Inflammatory macrophage treated with lipopolysaccharide for 1 hour (primary cell): ENCODE data around the gene COL27A1.

Experiments used
- DNase-seq, 2 donors: peaks; one replicate each; pipeline ENCODE4 v3.0.0-alpha.2; 2020 to 2022

Gene COL27A1

GRCh38 chr9:114249424-114250234 lies 94.3 kb downstream of the COL27A1 start:
- DNase-seq = no peak

- DNase-seq = no peak
These were observed 94.9 kb downstream of the COL27A1 start for GRCh38 chr9:114250235-114250568.

GRCh38 chr9:114250648-114251047 lies 95.3 kb downstream of the COL27A1 start:
- DNase-seq = no peak

GRCh38 chr9:114252394-114252793 lies 97.1 kb downstream of the COL27A1 start:
- no peak for DNase-seq

GRCh38 chr9:114256827-114257328 lies 101.5 kb downstream of the COL27A1 start:
- DNase-seq = no peak

GRCh38 chr9:114258218-114258617 lies 102.9 kb downstream of the COL27A1 start:
- DNase-seq = no peak

GRCh38 chr9:114258866-114259797 lies 103.8 kb downstream of the COL27A1 start:
- no peak for DNase-seq

- no peak for DNase-seq
These were observed 104.6 kb downstream of the COL27A1 start for GRCh38 chr9:114259798-114260523.

- DNase-seq = no peak
These were observed 105.7 kb downstream of the COL27A1 start for GRCh38 chr9:114261026-114261425.

- DNase-seq = no peak
These were observed 106.7 kb downstream of the COL27A1 start for GRCh38 chr9:114261987-114262386.

GRCh38 chr9:114263853-114264510 lies 108.6 kb downstream of the COL27A1 start:
- no peak for DNase-seq

GRCh38 chr9:114264806-114265550 lies 109.6 kb downstream of the COL27A1 start:
- DNase-seq = no peak

GRCh38 chr9:114266969-114267368 lies 111.6 kb downstream of the COL27A1 start:
- no peak for DNase-seq

- DNase-seq = no peak
These were observed 113.7 kb downstream of the COL27A1 start for GRCh38 chr9:114269023-114269422.

GRCh38 chr9:114270120-114270975 lies 115.0 kb downstream of the COL27A1 start:
- DNase-seq = no peak

- peak; percentile 6 to 26 for DNase-seq
These were observed 116.5 kb downstream of the COL27A1 start for GRCh38 chr9:114271556-114272510.

GRCh38 chr9:114272739-114273431 lies 117.5 kb downstream of the COL27A1 start:
- no peak for DNase-seq

GRCh38 chr9:114273461-114273881 lies 118.1 kb downstream of the COL27A1 start:
- DNase-seq = no peak

- DNase-seq = no peak
These were observed 118.9 kb downstream of the COL27A1 start for GRCh38 chr9:114274217-114274616.
